ENCODE measurements around the gene HSPA14. TPM values are rescaled to one million over a fixed set of nuclear protein-coding genes. Genes with fewer than 3 reads are reported as not detected.
"Not testable (repeated sequence)": the region's sequence is repeated elsewhere in the genome, so short reads cannot be mapped to it uniquely, and the experiment has no call there.

The HSPA14 gene
- total RNA-seq, 2 donors from 2014 or later = 6.7 to 11.5 TPM

- no peaks in the 10 kb centered on the region for H3K27me3 ChIP-seq (replicated peaks; ENCODE audit: insufficient read depth)
- no peaks in the 10 kb centered on the region for H3K36me3 ChIP-seq
- 31% methylated on average over 3 of the region's 3 CpGs for WGBS
- H3K9me3 ChIP-seq = no peaks in the 10 kb centered on the region
- no peak overlapping the region for H3K4me3 ChIP-seq
- H3K27ac ChIP-seq = no peak overlapping the region
- TF ChIP-seq POLR2A (IDR thresholded peaks at IDR 0.05) (no peak), POLR2AphosphoS5 (IDR thresholded peaks at IDR 0.05) (no peak), CTCF (IDR thresholded peaks at IDR 0.05) (no peak)
- DNase-seq (ENCODE audit: low spot score) = no peak
- H3K4me1 ChIP-seq (replicated peaks) = no peaks in the 10 kb centered on the region
- intact Hi-C loops (cut with DNase I) = no loop called here
Measured at GRCh38 chr10:14806318-14806717, 31.8 kb upstream of the HSPA14 start.

- TF ChIP-seq POLR2A (IDR thresholded peaks at IDR 0.05) (no peak), CTCF (IDR thresholded peaks at IDR 0.05) (no peak), POLR2AphosphoS5 (IDR thresholded peaks at IDR 0.05) (no peak)
- no peak overlapping the region for H3K27ac ChIP-seq
Measured at GRCh38 chr10:14810969-14811953, 26.8 kb upstream of the HSPA14 start.

DNA sequence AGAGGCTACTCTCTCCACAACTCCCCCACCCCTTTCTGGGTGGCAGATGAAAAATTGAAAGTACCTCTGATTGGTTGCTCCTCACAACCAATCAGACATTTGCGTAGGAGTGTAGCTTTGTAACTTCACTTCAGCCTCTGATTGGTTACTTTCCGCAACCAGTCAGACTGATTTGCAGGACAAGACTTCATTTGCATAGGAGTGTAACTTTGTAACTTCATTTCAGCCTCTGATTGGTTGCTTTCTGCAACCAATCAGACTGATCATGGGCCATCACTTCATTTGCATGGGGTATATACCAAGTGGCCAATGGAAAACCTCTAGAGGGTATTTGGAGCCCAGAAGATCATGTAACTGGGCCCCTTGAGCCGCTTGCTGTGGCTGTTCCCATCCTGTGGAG is 25.8 kb upstream of the HSPA14 start:
- Histone ChIP-seq H3K27me3 (replicated peaks; ENCODE audit: insufficient read depth) (no peaks in the 10 kb centered on the region), H3K4me1 (replicated peaks) (no peaks in the 10 kb centered on the region), H3K36me3 (no peaks in the 10 kb centered on the region), H3K9me3 (no peaks in the 10 kb centered on the region), H3K4me3 (no peak overlapping the region), H3K27ac (no peak overlapping the region)
- 100% methylated on average over 3 of the region's 3 CpGs for WGBS
- intact Hi-C loops (cut with DNase I) = no loop called here
- no peak for TF ChIP-seq CTCF (IDR thresholded peaks at IDR 0.05)
- no peak for TF ChIP-seq POLR2AphosphoS5 (IDR thresholded peaks at IDR 0.05)
- TF ChIP-seq POLR2A (IDR thresholded peaks at IDR 0.05) = no peak
- no peak for DNase-seq (ENCODE audit: low spot score)

More at GRCh38 chr10:14810969-14811953, 26.8 kb upstream of the HSPA14 start:
- Histone ChIP-seq H3K27me3 (replicated peaks; ENCODE audit: insufficient read depth) (no peaks in the 10 kb centered on the region), H3K4me1 (replicated peaks) (no peaks in the 10 kb centered on the region), H3K4me3 (no peak overlapping the region), H3K9me3 (no peaks in the 10 kb centered on the region), H3K36me3 (no peaks in the 10 kb centered on the region)
- no peak for DNase-seq (ENCODE audit: low spot score)
- intact Hi-C loops (cut with DNase I) = no loop called here
- 64% methylated on average over 9 of the region's 9 CpGs for WGBS

GRCh38 chr10:14815681-14816080 is 22.4 kb upstream of the HSPA14 start:
- TF ChIP-seq POLR2AphosphoS5 (IDR thresholded peaks at IDR 0.05) (no peak), CTCF (IDR thresholded peaks at IDR 0.05) (no peak), POLR2A (IDR thresholded peaks at IDR 0.05) (no peak)
- Histone ChIP-seq H3K4me3 (no peak overlapping the region), H3K27ac (no peak overlapping the region), H3K27me3 (replicated peaks; ENCODE audit: insufficient read depth) (no peaks in the 10 kb centered on the region), H3K36me3 (no peaks in the 10 kb centered on the region), H3K9me3 (no peaks in the 10 kb centered on the region), H3K4me1 (replicated peaks) (no peaks in the 10 kb centered on the region)
- WGBS = 93% methylated on average over 6 of the region's 6 CpGs
- intact Hi-C loops (cut with DNase I) = no loop called here
- no peak for DNase-seq (ENCODE audit: low spot score)

DNA sequence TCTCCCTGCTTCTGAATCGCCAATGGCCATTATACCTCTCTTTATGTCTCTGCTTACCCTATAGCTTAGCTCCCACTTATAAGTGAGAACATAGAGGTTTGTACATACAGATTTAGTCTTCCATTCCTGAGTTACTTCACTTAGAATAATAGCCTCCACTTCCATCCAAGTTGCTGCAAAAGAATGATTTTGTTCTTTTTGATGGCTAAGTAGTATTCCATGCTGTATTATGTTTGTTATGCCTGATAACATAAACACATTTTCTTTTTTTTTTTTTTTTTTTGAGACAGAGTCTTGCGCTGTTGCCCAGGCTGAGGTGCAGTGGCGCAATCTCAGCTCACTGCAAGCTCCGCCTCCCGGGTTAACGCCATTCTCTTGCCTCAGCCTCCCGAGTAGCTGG is 21.4 kb upstream of the HSPA14 start:
- WGBS = 99% methylated on average over 7 of the region's 7 CpGs
- H3K36me3 ChIP-seq; H3K27me3 ChIP-seq (replicated peaks; ENCODE audit: insufficient read depth); H3K4me3 ChIP-seq; DNase-seq (ENCODE audit: low spot score); intact Hi-C loops (cut with DNase I); H3K9me3 ChIP-seq; H3K27ac ChIP-seq; H3K4me1 ChIP-seq (replicated peaks): not testable (repeated sequence)
